NCI-H446 (cell line): ENCODE measurements around the gene FLNA.
"Not testable (repeated sequence)": the region's sequence is repeated elsewhere in the genome, so short reads cannot be mapped to it uniquely, and the experiment has no call there.

Experiments used
- DNase-seq, 2 experiments: peaks; one replicate each; lab custom pipeline; 2025; lab: John Stamatoyannopoulos, UW

FLNA gene

GRCh38 chrX:154308108-154308946 is 66.1 kb downstream of the FLNA start:
- DNase-seq = peak in 1 of 2 experiments; percentile 41

- DNase-seq = no peak
Observed at GRCh38 chrX:154307202-154307601, 67.2 kb downstream of the FLNA start.

DNA sequence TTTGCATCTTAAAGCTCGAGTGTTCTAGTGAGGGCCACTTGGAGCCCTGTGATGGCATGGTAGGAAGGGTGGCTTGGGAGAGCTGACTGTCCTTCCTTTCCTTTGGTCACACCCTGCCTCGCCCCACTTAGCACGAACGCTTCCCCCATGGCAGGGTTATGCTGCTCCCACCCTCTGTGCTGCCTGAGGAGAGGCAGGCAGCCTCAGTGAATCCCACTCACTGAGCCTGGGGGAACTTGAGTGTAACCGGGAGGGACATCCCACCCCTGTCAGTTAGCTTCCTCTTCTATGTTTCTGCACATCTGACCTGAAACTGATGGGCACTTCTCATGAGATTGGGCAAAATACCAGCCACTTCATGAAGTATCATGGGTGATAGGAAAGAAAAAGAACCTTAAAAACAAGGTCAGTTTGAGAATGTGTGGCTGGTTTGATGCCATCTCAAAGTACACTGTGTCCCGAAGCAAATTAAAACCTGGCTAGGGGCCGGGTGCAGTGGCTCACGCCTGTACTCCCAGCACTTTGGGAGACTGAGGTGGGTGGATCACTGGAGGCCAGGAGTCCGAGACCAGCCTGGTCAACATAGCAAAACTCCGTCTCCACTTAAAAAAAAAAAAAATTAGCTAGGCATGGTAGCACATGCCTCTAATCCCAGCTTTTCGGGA is 68.8 kb downstream of the FLNA start:
- DNase-seq = no peak

DNA sequence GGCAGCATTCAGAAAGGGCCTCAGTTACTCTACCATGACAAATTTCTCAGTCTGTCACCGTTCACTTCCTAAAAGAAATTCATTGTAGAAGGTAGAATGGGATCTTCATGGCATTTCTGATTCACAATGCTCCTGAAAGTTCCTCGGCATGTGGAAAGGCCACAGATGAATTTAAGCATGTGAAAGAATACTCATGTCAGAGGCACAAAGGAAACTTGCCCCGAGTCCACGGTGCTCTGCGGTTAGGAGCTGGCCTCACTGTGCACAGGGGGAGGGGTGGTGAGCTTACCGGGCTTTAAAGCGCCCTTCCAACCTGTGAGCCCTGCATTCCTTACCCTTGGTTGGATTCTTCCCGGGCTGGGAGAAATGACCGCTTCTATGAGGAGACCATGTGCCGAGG is 69.6 kb downstream of the FLNA start:
- DNase-seq = no peak

- no peak for DNase-seq
Observed at GRCh38 chrX:154303476-154303875, 71.0 kb downstream of the FLNA start.

- DNase-seq = not testable (repeated sequence)
Observed at GRCh38 chrX:154302998-154303397, 71.4 kb downstream of the FLNA start.

- no peak for DNase-seq
Observed at GRCh38 chrX:154300816-154301215, 73.6 kb downstream of the FLNA start.
